Measurements from ENCODE around the gene KLHDC8B.
"Not testable (repeated sequence)": the region's sequence is repeated elsewhere in the genome, so short reads cannot be mapped to it uniquely, and the experiment has no call there.

Gene KLHDC8B

DNA sequence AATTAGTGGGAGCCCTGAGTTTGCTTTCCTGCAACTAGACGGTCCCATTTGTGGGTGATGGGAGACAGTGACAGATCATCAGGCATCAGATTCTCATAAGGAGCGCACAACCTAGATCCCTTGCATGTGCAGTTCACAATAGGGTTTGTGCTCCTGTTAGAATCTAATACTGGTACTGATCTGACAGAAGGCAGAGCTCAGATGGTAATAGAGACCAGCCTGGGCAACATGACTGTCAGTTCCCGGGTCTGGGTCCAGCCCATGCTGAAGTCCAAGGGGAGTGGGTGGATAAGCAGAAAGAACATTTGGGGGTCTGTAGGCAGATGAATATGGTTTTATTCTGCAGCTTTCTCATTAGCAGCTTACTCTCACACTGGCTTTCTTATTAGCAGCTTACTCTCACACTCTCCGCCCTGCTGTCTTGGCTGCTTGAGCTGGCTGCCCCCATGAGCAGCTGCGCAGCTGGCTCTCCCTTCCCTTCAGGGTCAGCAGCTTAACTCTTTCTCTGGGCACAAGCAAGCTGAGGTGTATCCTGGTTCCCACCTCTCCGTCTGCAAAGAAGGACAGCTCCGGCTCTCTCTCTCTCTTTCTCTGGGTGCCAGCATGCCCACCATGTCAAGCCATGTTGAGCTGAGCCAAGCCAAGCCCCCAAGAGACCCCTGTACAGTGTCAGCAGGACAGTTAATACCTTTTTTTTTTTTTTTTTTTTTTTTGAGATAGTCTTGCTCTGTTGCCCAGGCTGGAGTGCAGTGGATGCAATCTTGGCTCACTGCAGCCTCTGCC lies 46.5 kb downstream of the KLHDC8B start:
- TF ChIP-seq, protein P1, sequence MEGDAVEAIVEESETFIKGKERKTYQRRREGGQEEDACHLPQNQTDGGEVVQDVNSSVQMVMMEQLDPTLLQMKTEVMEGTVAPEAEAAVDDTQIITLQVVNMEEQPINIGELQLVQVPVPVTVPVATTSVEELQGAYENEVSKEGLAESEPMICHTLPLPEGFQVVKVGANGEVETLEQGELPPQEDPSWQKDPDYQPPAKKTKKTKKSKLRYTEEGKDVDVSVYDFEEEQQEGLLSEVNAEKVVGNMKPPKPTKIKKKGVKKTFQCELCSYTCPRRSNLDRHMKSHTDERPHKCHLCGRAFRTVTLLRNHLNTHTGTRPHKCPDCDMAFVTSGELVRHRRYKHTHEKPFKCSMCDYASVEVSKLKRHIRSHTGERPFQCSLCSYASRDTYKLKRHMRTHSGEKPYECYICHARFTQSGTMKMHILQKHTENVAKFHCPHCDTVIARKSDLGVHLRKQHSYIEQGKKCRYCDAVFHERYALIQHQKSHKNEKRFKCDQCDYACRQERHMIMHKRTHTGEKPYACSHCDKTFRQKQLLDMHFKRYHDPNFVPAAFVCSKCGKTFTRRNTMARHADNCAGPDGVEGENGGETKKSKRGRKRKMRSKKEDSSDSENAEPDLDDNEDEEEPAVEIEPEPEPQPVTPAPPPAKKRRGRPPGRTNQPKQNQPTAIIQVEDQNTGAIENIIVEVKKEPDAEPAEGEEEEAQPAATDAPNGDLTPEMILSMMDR (conservative IDR thresholded peaks at IDR 0.05; ENCODE audit: control insufficient read depth, insufficient read depth, low read depth, low read length): no peak
- no peak for DNase-seq (ENCODE audit: low read depth)
- no peak overlapping the region for H3K4me3 ChIP-seq (ENCODE audit: control insufficient read depth, low read depth, low read length)

DNA sequence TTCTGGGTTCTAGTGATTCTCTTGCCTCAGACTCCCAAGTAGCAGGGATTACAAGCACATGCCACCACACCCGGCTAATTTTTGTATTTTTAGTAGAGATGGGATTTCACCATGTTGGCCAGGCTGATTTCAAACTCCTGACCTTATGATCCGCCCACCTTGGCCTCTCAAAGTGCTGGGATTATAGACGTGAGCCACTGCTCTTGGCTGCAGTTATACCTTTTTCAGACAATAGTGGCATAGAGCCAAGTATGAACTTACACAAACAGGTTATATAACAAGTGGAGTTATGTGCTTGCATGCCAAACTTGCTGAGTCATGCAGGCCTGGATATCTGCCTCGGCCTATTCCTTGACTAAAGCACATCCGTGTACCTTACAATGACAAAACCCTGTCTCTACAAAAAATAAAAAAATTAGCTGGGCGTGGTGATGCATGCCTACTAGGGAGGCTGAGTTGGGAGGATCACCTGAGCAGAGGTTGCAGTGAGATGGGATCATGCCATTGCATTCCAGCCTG lies 47.1 kb downstream of the KLHDC8B start:
- not testable (repeated sequence) for H3K4me3 ChIP-seq (ENCODE audit: control insufficient read depth, low read depth, low read length)
- peak; percentile 84 for DNase-seq (ENCODE audit: low read depth)

DNA sequence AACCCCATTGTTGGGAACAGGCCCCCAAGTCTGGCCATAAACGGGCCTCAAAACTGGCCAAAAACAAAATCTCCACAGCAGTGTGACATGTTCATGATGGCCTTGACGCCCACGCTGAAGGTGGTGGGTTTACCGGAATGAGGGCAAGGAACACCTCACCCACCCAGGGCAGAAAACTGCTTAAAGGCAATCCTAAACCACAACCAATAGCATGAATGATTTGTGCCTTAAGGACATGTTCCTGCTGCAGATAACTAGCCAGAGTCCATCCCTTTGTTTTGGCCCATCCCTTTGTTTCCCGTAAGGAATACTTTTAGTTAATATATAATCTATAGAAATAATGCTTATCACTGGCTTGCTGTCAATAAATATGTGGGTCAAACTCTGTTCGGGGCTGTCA lies 47.7 kb downstream of the KLHDC8B start:
- no peak overlapping the region for H3K4me3 ChIP-seq (ENCODE audit: control insufficient read depth, low read depth, low read length)
- DNase-seq (ENCODE audit: low read depth): no peak
- TF ChIP-seq, protein P1 (conservative IDR thresholded peaks at IDR 0.05; ENCODE audit: control insufficient read depth, insufficient read depth, low read depth, low read length): no peak

DNA sequence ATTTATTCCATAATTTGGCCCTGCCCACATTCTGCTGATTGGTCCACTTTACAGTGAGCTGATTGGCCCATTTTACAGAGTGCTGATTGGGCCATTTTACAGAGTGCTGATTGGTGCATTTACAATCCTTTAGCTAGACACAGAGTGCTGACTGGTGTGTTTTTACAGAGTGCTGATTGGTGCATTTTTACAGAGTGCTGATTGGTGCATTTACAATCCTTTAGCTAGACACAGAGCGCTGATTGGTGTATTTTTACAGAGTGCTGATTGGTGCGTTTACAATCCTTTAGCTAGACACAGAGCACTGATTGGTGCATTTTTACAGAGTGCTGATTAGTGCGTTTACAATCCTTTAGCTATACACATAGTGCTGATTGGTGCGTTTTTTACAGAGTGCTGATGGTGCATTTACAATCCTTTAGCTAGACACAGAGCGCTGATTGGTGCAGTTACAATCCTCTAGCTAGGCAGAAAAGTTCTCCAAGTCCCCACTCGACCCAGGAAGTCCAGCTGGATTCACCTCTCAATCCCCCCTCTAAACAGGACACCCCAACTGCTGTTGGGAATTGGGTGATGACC lies 49.7 kb downstream of the KLHDC8B start:
- H3K4me3 ChIP-seq (ENCODE audit: control insufficient read depth, low read depth, low read length); DNase-seq (ENCODE audit: low read depth): not testable (repeated sequence)

DNA sequence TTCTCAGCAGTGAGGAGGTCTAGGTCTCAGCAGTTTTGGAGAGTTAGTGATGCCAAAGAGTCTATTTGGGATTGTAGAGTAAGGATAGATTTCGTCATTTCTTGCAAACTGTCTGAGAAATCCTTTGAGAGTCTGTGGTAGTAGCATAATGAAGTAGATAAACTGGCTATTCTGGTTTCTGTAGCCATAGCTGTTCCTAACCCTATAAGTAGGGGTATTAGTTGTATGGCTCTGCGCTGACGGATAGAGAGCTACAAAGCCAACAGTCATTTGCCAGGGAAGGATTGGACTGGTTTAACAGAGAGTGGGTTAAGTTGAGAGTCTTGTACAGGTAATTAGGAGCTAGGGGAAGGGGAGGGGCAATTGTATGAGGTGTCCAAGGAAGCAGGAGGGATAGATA lies 50.6 kb downstream of the KLHDC8B start:
- no peak overlapping the region for H3K4me3 ChIP-seq (ENCODE audit: control insufficient read depth, low read depth, low read length)

More for the DNA sequence above, 50.6 kb downstream of the KLHDC8B start:
- no peak for DNase-seq (ENCODE audit: low read depth)
- TF ChIP-seq, protein P1 (conservative IDR thresholded peaks at IDR 0.05; ENCODE audit: control insufficient read depth, insufficient read depth, low read depth, low read length): no peak
